ENCODE measurements around the gene GMIP. TPM values are rescaled to one million over a fixed set of nuclear protein-coding genes. Genes with fewer than 3 reads are reported as not detected.

The GMIP gene
- total RNA-seq, 1 donor from 2014 or later: 3.7 TPM

GRCh38 chr19:19579533-19580361 lies 63.7 kb downstream of the GMIP start:
- DNase-seq (ENCODE audit: low spot score) (no peak), ATAC-seq (no peak)

Other genes with a start within 250 kb of the GMIP start
- gene GATAD2A, start 238.0 kb downstream of the GMIP start, total RNA-seq: 36.1 TPM
- gene TSSK6, start 128.1 kb downstream of the GMIP start, total RNA-seq: 1.8 TPM
- 200 TPM for gene NDUFA13, start 127.4 kb downstream of the GMIP start, total RNA-seq
- 5.9 TPM for gene YJEFN3, start 114.7 kb downstream of the GMIP start, total RNA-seq
- gene CILP2, start 105.4 kb downstream of the GMIP start, total RNA-seq: 0.10 TPM
- 0.18 TPM for gene PBX4, start 25.0 kb downstream of the GMIP start, total RNA-seq
- gene LPAR2, start 15.4 kb downstream of the GMIP start, total RNA-seq: 1.3 TPM
- 34.2 TPM for gene ATP13A1, start 20.0 kb upstream of the GMIP start, total RNA-seq
- 3.4 TPM for gene ZNF101, start 25.2 kb upstream of the GMIP start, total RNA-seq
- 0.40 TPM for gene ZNF14, start 89.5 kb upstream of the GMIP start, total RNA-seq
- 2.9 TPM for gene ZNF506, start 178.1 kb upstream of the GMIP start, total RNA-seq
- 4.7 TPM for gene ZNF253, start 222.2 kb upstream of the GMIP start, total RNA-seq